GM21529 (cell line): ENCODE measurements around the gene OR52R1.
A peak's percentile ranks its signal among the peaks of the same experiment; 100 is the strongest.
"Not testable (repeated sequence)": the region's sequence is repeated elsewhere in the genome, so short reads cannot be mapped to it uniquely, and the experiment has no call there.

Experiments used
- ATAC-seq: cut with Tn5 transposase; IDR thresholded peaks from one replicate; pipeline ENCODE4 v1.9.1; 2021; ENCODE audit not compliant: unreplicated experiment

The OR52R1 gene

GRCh38 chr11:4804280-4804679 is at the start of gene OR52R1:
OR52R1 (minus strand) TSS chr11:4804380; CDS start chr11:4804380, 0 bp downstream.
- no peak for ATAC-seq

DNA sequence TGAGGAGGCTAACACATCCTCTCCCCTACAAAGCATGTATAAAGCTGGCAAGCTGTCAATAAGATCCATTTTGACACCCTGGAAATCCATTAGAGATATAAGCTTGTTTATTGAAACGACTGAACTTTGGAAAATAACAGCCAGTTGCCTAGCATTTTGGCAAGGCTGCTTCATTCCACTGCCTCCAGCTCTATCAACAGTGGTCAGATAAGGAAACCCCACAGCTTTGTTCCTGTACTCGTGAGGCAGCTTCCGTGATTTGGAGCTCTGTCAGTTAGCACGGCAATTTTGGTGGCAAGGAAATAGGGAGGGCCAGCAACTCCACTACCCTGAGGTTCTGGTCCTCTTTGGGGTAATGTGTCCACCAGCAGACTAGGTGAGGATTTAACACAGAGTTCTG is 46.9 kb upstream of the OR52R1 start:
- ATAC-seq, result no peak

- no peak for ATAC-seq
Measured at GRCh38 chr11:4848908-4849532, 44.8 kb upstream of the OR52R1 start, which contains the start of gene OR51S1. OR51S1 (minus strand) TSS chr11:4849208; CDS start chr11:4849208, 0 bp downstream.

DNA sequence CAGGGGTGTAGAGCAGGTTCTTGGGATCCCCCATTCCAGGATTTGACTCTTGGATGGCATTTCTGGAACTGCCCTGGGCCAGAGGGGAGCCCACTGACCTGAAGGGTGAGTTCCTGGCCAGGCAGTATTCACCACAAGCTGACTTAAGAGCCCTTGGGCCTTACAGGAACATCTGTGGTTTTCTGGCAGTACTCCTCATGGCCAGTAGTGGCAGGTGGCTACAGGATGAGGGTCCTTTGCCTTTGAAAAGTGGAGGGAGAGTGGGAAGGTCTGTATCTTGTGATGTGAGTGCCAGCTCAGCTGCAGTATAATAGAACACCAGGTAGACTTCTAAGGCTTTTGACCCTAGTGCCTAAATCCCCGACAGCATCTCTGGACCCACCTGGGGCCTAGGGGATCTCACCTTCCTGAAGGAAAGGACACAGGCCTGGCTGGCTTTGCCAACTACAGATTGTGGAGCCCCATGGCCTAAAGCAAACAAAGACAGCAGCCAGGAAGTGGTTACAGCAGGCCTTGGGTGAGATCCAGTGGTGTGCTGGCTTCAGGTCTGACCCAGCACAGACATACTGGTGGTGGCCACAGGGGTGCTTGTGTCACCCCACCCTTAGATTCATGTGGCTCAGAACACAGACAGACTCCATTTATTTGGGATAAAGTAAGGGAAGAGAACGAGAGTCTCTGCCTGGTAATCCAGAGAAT is 35.8 kb upstream of the OR52R1 start:
- no peak for ATAC-seq

GRCh38 chr11:4830909-4831308 is 26.7 kb upstream of the OR52R1 start:
- ATAC-seq, result no peak

GRCh38 chr11:4830346-4830745 is 26.2 kb upstream of the OR52R1 start:
- no peak for ATAC-seq

GRCh38 chr11:4826425-4826824 is 22.2 kb upstream of the OR52R1 start:
- no peak for ATAC-seq

- ATAC-seq, result no peak
Measured at GRCh38 chr11:4825132-4825531, 21.0 kb upstream of the OR52R1 start.

GRCh38 chr11:4821021-4821420 is 16.8 kb upstream of the OR52R1 start, which contains the start of gene OR51F2:
OR51F2 (plus strand) TSS chr11:4821321; CDS start chr11:4821422, 101 bp downstream.
- no peak for ATAC-seq

DNA sequence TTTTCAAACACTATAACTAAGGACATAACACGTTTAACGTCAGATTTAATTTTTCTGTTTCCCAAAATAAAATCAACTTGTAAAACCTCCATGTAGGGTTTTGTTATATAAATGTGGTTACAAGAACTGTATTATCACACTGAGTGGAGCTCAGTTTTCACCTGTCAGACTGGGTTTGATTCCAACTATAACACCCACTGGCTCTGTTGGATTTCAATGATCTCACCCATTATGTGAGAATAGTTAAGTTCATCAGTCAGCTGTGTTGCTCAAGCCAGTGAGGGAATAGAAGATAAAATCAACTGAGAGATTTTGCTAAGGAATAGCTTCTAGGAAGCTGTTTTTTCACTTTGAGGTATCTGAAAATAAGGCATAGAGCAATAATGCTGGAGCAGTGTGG is 5.1 kb upstream of the OR52R1 start:
- ATAC-seq, result no peak

GRCh38 chr11:4808476-4808875 is 4.3 kb upstream of the OR52R1 start:
- ATAC-seq, result no peak

DNA sequence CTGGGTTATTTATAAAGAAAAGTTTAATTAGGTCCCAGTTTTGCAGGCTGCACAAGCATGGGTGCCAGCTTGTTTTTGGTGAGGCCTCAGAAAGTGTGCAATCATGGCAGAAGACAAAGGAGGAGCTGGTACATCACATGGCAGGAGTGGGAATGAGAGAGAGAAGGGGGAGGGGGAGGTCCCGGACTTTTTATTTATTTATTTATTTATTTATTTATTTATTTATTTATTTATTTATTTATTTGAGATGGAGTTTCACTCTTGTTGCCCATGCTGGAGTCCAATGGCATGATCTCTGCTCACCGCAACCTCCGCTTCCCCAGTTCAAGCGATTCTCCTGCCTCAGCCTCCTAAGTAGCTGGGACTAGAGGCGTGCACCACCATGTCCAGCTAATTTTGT is 2.9 kb downstream of the OR52R1 start:
- not testable (repeated sequence) for ATAC-seq

DNA sequence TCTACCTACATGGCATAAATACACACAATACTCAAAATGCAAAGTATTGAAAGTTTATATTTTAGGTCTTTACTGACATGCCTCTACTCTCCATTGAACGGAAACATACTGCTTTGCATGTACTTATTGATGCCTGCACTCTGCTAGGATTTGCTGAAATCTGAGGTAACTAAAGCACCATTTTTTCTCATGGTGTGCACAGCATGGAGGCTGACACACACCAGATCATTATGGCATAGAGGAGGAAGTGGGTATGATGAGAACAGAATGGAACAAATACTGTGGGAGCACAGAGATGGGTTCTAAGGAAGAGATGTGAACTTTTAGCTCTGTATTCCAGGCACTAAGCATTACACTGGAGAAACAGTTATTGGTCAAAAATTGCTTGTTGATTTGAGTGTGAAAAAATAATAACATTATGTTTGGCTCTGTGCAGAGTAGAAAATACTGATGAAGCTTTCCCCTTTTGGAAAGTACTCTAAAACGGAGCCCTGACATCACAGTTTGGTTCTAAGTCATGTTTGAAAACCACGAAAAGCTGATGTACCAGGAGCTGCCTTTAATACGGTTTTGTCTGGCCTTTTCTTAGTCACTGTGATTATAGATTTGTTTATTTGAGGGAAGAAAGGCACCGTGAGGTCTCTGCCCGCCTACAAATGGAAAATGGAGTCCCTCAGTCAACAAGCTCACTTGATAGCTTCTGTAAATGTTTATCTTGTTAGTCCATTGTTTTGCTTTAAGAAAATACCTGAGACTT is 5.6 kb downstream of the OR52R1 start:
- ATAC-seq, result peak; percentile 57

DNA sequence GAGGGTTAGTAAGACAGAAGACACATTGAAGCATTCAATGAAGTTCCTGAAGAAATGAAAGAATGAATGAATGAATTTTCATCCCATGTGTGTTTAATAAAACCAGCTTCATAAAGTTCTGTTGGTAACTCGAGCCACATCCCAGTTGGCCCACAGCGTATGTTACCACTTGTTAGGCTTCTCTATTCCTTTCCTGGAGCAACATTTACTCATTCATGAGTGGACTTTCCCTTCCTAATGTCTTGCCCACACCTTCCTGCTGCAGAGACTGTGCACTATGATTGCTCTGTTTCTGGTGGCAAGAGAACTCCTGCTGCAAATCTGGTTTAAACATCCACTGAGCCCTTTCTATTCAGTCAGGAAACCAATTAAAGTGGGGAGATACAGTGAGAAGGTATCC is 7.0 kb downstream of the OR52R1 start:
- no peak for ATAC-seq

- ATAC-seq, result no peak
Measured at GRCh38 chr11:4782454-4782853, 21.7 kb downstream of the OR52R1 start.

DNA sequence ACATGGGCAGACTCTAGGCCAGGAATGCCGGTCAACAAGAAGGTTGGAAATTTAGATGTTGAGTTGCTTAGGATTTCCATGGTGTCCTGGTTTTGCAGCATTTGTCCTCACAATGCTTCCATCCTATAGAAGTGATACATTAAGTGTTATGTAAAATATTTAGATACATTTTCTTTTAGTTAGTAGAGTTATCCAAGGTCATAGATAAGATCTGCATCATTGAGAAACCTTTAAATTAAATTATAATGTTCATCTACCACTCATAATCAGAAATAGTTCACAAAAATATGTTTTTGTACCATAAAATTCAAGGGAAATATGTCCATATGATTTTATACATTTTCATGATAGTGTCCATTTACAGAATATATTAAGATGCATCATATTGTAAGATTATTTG is 34.3 kb downstream of the OR52R1 start, which contains the start of gene OR51F1:
TSS of gene OR51F1 (minus strand) at position 101 of the 400 bp plus-strand sequence. CDS start at position 101, 0 bp downstream.
- no peak for ATAC-seq

- no peak for ATAC-seq
Measured at GRCh38 chr11:4768094-4768493, 36.1 kb downstream of the OR52R1 start.

GRCh38 chr11:4766420-4767043 is 37.6 kb downstream of the OR52R1 start:
- no peak for ATAC-seq

GRCh38 chr11:4763096-4763495 is 41.1 kb downstream of the OR52R1 start:
- peak; percentile 53 for ATAC-seq
